Natural killer cell (primary cell): ENCODE data around the gene RFX3. TPM values are rescaled to one million over a fixed set of nuclear protein-coding genes. Genes with fewer than 3 reads are reported as not detected.

Experiments
- ATAC-seq, 3 donors: fragments of 150-1000 bp in 2 of 3; fragments of 200-7000 bp in 1 of 3; cut with Tn5 transposase; 1 replicate in 1 of 3; 2 replicates in 2 of 3; pipeline ENCODE4 v1.10.0; 2021; ENCODE audit warnings: mild to moderate bottlenecking in 2 of 3, moderate library complexity in 2 of 3
- DNase-seq, 2 donors: peaks; one replicate each; pipeline versions ENCODE4 v3.0.0 to v3.0.0-alpha.2; 2013 to 2021; ENCODE audit warnings: mixed read lengths in 1 of 2
- H3K27ac ChIP-seq: one replicate; pipeline ENCODE4 v1.5.1; 2013; ENCODE audit warnings: mild to moderate bottlenecking, low read length
- H3K27me3 ChIP-seq: one replicate; pipeline ENCODE4 v1.6.1; 2013; ENCODE audit warnings: low read length; ENCODE audit not compliant: control insufficient read depth, insufficient read depth
- H3K36me3 ChIP-seq: one replicate; pipeline ENCODE4 v1.6.1; 2013; ENCODE audit warnings: low read length; ENCODE audit not compliant: control insufficient read depth, insufficient read depth
- H3K4me1 ChIP-seq: one replicate; pipeline ENCODE4 v1.6.1; 2013; ENCODE audit warnings: low read length; ENCODE audit not compliant: control insufficient read depth, insufficient read depth
- H3K4me3 ChIP-seq: one replicate; pipeline ENCODE4 v1.5.1; 2013; ENCODE audit warnings: low read length
- H3K9me3 ChIP-seq: one replicate; pipeline ENCODE4 v1.6.1; 2013; ENCODE audit warnings: low read length; ENCODE audit not compliant: control insufficient read depth, insufficient read depth
- H3K27ac Mint-ChIP-seq, 2 donors: one replicate each; pipeline ENCODE4 v1.8.0; 2022; ENCODE audit warnings: mild to moderate bottlenecking in 2 of 2, mixed read lengths in 2 of 2, moderate library complexity in 1 of 2
- H3K27me3 Mint-ChIP-seq, 2 donors: one replicate each; pipeline ENCODE4 v1.8.0; 2022; ENCODE audit warnings: low read depth in 2 of 2, mixed read lengths in 2 of 2
- H3K36me3 Mint-ChIP-seq: one replicate; pipeline ENCODE4 v1.8.0; 2022; ENCODE audit warnings: mixed read lengths
- H3K4me1 Mint-ChIP-seq, 2 donors: one replicate each; pipeline ENCODE4 v1.8.0; 2022; ENCODE audit warnings: mixed read lengths in 2 of 2
- H3K4me3 Mint-ChIP-seq: one replicate; pipeline ENCODE4 v1.8.0; 2022; ENCODE audit warnings: mild to moderate bottlenecking, moderate library complexity, mixed read lengths
- H3K9me3 Mint-ChIP-seq, 2 donors: one replicate each; pipeline ENCODE4 v1.8.0; 2022; ENCODE audit warnings: mixed read lengths in 2 of 2
- CTCF ChIP-seq: fragments of 200-600 bp; IDR thresholded peaks from one replicate; pipeline ENCODE4 v1.8.0; 2022; ENCODE audit warnings: antibody characterized with exemption
- WGBS: methylation state at CpG from one replicate; pipeline ENCODE4 v1.1.7; 2013; ENCODE audit warnings: missing lambda C conversion rate; ENCODE audit not compliant: insufficient coverage; 5-methylcytosine and 5-hydroxymethylcytosine counted together
- intact Hi-C: fragments of 100-400 bp; cut with micrococcal nuclease; formaldehyde crosslinking; loops from one replicate; pipeline ENCODE4 v1.14.2; 2022
- total RNA-seq, 4 donors: library from RNA; stranded (reverse); fragments of 120-200 nt in 1 of 4; gene quantifications; one replicate each; pipeline versions ENCODE4 v1.2.3 to v1.2.4, GENCODE V29; 2013 to 2022

The RFX3 gene
- total RNA-seq, 3 donors from 2014 or later (not counting 1 experiment from before 2014, with no cell fraction given), result 24.0 to 30.6 (median 30.0) TPM

DNA sequence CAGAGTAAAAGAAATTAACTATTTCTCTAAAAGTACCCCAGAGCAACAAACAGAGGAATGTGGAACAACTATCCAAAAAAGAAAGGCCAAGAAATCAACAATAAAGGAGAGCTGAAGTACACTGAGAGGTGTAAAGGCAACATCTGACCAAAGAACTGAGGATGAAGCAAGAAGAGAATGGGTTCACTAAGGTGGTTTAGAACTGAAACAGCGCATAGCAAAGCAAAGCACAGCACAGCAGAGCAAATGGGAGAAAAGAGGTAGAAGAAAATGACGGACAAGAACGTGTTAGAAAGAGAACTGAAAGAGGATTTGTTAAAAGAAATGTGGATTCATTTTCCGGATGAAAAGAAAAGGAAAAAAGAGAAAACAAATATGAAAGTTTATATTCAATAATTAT lies 25.8 kb downstream of the RFX3 start:
- 90% methylated on average over 3 of the region's 4 CpGs for WGBS
- Histone ChIP-seq H3K27me3 (no peaks in the 10 kb centered on the region), H3K4me1 (no peaks in the 10 kb centered on the region), H3K9me3 (no peaks in the 10 kb centered on the region), H3K27ac (no peak overlapping the region), H3K36me3 (no peaks in the 10 kb centered on the region), H3K4me3 (no peak overlapping the region)
- no peaks in the 10 kb centered on the region for H3K36me3 Mint-ChIP-seq
- no peaks in the 10 kb centered on the region for H3K27me3 Mint-ChIP-seq
- no peak for ATAC-seq
- H3K9me3 Mint-ChIP-seq, result no peaks in the 10 kb centered on the region
- TF ChIP-seq CTCF, result no peak
- intact Hi-C loops, result no loop called here
- H3K4me3 Mint-ChIP-seq, result no peak overlapping the region
- no peak for DNase-seq
- H3K27ac Mint-ChIP-seq, result no peak overlapping the region
- H3K4me1 Mint-ChIP-seq, result peaks cover 0 to 4% of the 10 kb centered on the region in 2 donors

GRCh38 chr9:3498691-3499090 lies 27.1 kb downstream of the RFX3 start:
- H3K4me1 ChIP-seq, result no peaks in the 10 kb centered on the region
- no peaks in the 10 kb centered on the region for H3K36me3 ChIP-seq
- no peak overlapping the region for H3K4me3 Mint-ChIP-seq
- no peaks in the 10 kb centered on the region for H3K36me3 Mint-ChIP-seq
- no peak overlapping the region for H3K4me3 ChIP-seq
- no peak for ATAC-seq
- no peaks in the 10 kb centered on the region for H3K27me3 Mint-ChIP-seq
- no peak for DNase-seq
- intact Hi-C loops, result no loop called here
- no peaks in the 10 kb centered on the region for H3K9me3 Mint-ChIP-seq
- whole genome bisulfite sequencing, result 100% methylated on average over 3 of the region's 3 CpGs
- no peak for TF ChIP-seq CTCF
- H3K9me3 ChIP-seq, result no peaks in the 10 kb centered on the region
- no peaks in the 10 kb centered on the region for H3K27me3 ChIP-seq
- no peak overlapping the region for H3K27ac Mint-ChIP-seq
- no peak overlapping the region for H3K27ac ChIP-seq
- H3K4me1 Mint-ChIP-seq, result peaks cover 0 to 7% of the 10 kb centered on the region in 2 donors

DNA sequence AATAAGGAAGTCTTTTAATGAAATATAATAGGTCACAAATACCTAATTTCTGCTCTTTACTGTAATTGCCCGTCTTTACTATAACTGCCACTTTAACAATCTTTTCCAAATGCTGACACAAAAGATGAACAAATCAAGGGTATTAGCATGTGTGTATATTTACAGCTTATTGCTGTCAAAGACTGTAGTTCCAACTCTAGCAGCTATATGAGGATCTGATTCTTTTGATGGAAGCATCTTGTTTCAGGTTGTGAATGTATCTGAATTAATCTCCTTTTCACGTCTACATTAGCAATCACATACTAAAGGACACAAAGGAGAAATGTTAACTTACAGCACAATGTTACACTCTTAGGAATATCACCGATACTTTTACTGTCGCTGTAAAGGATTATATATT lies 27.9 kb downstream of the RFX3 start:
- DNase-seq, result no peak
- no peak overlapping the region for H3K27ac Mint-ChIP-seq
- H3K4me3 Mint-ChIP-seq, result no peak overlapping the region

More for the DNA sequence above, 27.9 kb downstream of the RFX3 start:
- TF ChIP-seq CTCF, result no peak
- Histone ChIP-seq H3K4me1 (no peaks in the 10 kb centered on the region), H3K27me3 (no peaks in the 10 kb centered on the region), H3K4me3 (no peak overlapping the region), H3K27ac (no peak overlapping the region), H3K9me3 (no peaks in the 10 kb centered on the region), H3K36me3 (no peaks in the 10 kb centered on the region)
- no CpG with 5 or more reads among the region's 4 CpGs for WGBS
- Mint-ChIP-seq H3K9me3 (no peaks in the 10 kb centered on the region), H3K27me3 (no peaks in the 10 kb centered on the region), H3K36me3 (no peaks in the 10 kb centered on the region), H3K4me1 (peaks cover 0 to 9% of the 10 kb centered on the region in 2 donors)
- intact Hi-C loops, result no loop called here
- no peak for ATAC-seq
